Endothelial cell of hepatic sinusoid (primary cell): Measurements from ENCODE around the gene HYAL3.
"Not testable (repeated sequence)": the region's sequence is repeated elsewhere in the genome, so short reads cannot be mapped to it uniquely, and the experiment has no call there.

Experiments
- in situ Hi-C: cut with HindIII; loops from 2 replicates; pipeline ENCODE4 v1.10.0; 2017; ENCODE audit warnings: low sequenced_read_pairs

The HYAL3 gene

GRCh38 chr3:50292159-50293078 lies 6.8 kb downstream of the HYAL3 start, which contains the start of gene IFRD2:
Gene IFRD2, minus strand, starts transcription at chr3:50292429. Its CDS starts 155 bp downstream, at chr3:50292274.
- in situ Hi-C loops: no loop called here

- in situ Hi-C loops: no loop called here
These were observed 9.0 kb downstream of the HYAL3 start for GRCh38 chr3:50290161-50290641.

DNA sequence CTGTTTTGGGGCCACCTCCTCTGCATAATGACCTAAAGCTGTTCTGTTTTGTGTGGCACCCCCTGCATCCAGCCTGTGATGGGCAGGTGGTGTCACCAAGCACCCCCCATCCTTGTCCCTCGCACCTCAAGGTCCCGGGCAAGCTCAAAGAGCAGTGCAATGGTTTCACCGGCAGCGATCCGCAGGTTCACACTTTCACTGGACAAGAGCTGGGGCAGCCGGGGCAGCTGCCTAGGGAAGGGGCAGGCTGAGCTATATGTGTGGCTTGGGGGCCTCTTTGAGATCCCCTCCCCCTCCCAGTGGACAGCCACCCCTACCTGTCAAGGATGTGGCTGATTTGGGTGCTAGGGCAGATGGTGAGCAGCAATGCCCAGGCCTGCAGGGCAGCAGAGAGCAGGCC lies 10.1 kb downstream of the HYAL3 start:
- in situ Hi-C loops: no loop called here

- in situ Hi-C loops: no loop called here
These were observed 10.7 kb downstream of the HYAL3 start for GRCh38 chr3:50288387-50289007.

GRCh38 chr3:50287262-50287661 lies 11.9 kb downstream of the HYAL3 start:
- in situ Hi-C loops: no loop called here

DNA sequence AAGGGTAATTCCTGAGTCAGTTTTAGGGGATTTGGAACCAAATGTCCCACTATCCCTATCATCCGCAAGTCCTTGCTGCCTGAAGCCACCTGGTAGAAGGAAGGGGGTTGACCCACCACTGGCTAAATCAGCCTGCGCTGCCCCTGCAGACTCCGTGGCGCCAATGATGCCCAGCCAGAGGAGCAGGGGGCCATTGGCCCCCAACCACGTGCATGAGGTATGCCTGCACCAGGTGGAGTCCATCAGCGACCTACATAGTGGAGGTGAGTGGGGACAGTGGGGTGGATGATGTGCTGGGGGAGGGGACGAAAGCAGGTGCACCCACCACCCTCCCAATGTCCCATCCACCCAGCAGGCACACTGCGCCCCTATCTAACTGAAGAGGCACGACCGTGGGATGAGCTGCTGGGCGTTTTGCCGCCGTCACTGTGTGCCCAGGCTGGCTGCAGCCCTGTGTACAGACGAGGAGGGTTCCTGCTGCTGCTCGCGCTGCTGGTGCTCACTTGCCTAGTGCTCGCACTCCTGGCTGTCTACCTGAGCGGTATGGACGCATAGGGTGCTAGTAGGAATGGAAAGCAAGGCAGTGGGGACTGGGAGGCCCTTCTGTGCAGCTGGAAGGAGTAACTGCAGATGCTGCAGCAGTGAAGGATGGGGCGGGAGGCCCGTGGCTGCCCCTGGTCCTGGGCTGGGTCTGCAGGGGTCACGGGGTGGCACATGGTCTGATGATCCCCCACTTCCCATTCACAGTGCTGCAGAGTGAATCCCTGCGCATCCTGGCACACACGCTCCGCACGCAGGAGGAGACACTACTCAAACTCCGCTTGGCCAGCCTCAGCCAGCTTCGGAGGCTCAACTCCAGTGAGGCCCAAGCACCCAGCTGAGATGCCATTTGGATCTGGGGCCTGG lies 12.6 kb downstream of the HYAL3 start:
- in situ Hi-C loops: no loop called here

DNA sequence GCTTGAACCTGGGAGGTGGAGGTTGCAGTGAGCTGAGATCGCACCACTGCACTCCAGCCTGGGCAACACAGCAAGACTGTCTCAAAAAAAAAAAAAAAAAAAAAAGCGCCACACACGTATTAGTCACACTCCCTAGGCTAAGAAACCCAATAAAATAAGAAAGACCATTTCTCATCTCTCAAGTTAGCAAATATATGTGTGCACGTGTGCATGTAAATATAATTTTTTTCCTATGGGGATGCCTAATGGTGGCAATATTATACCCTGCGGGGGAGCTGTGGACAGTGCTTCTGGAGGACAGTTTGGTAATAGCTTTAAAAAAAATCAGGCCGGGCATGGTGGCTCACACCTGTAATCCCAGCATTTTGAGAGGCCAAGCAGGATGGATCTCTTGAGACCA lies 15.1 kb downstream of the HYAL3 start:
- in situ Hi-C loops: not testable (repeated sequence)

DNA sequence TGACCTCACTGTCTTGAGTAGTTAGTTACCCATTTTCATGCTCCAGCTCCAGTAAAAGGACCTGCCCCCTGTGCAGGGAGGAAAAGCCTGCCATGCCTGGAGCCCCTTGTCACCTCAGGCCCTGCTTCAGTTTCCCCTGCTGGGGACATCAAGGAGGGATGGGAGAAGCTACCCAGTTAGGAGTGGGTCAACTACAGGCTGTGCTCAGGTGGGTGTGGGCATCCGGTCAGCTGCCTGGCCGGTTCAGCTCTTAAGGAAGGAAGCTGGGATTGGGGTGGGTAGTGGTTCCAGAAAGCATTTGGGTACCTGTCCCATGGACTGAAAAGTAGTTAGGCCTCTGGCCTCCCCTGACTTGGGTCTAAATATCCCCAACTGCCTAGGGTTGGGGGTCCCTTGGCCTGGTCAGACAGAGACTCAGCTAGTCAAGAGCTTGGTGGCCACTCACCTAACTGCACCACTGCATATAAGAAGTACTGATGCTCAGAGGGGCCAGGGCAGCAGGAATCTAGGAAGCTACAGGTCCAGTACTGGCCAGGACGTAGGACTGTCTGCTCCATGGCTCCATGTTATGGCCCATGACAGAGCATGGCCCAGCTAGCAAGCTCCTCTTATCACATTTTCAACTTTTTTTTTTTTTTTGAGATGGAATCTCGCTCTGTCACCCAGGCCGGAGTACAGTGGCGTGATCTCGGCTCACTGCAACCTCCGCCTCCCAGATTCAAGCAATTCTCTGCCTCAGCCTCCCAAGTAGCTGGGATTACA lies 19.8 kb downstream of the HYAL3 start:
- in situ Hi-C loops: loop anchor here (5.0 kb wide), 2 partner anchors 48 to 97 kb away; partner anchors contain the start of gene TUSC2

DNA sequence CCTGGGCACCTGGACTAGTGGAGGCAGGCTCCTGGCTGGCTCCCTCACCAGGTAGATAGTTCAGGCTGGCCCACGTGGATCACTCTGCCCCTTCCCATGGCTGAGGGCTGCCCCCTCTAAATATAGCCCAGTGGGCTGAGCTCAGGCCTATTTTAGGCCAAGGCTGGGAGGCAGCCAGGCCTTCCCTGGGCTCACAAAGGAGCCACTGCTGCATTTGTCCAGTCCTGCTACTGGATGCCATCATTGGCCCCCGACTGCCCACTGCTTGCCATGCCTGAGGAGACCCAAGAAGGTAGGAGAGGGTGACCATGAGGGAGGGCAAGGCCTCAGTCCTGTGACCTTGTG lies 20.4 kb downstream of the HYAL3 start, which contains the start of gene LSMEM2:
TSS of gene LSMEM2 (plus strand) at position 208 of the 345 bp plus-strand sequence. CDS start at position 235, 27 bp downstream.
- in situ Hi-C loops: loop anchor here (5.0 kb wide), 2 partner anchors 48 to 97 kb away; partner anchors contain the start of gene TUSC2

DNA sequence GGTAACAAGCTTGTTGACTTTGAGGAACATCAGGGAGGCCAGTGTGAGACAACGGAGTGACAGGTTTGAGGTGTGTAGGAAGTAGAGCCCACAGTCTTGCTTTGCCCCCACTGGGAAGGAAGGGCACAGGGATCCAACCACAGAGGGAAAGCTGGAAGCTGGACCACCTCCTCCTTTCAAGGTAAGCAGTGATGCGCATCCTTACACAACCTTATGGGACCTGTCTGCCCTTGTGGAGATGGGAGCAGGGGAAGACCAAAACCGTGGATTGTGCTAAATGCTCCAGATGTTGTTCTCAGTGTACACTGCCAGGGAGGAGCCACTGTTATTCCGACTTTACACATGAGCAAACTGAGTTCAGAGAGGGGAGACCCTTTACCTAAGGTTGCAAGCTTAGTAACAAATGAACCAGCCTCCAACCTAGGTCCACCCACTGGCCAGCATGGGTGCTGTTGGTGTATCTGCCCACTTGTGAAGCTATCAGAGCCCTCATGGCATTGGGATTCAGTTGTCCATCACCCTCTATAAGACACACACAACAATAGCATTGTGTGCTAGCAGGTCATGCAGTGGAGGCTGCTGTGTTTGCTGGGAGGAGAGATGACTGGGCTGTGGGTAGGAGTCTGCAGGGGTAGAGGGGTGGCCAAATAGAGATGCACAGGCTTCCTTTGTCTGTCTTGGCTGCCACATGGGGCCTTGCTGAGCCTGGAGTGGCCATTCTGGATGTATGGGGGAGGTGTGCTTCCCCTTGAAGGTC lies 20.9 kb downstream of the HYAL3 start:
- in situ Hi-C loops: loop anchor here (5.0 kb wide), 2 partner anchors 49 to 96 kb away; partner anchors contain the start of gene TUSC2

GRCh38 chr3:50276762-50277101 lies 22.5 kb downstream of the HYAL3 start:
- in situ Hi-C loops: loop anchor here (5.0 kb wide), 2 partner anchors 51 to 94 kb away; partner anchors contain the start of gene TUSC2

- in situ Hi-C loops: loop anchor here (5.0 kb wide), 2 partner anchors 51 to 94 kb away; partner anchors contain the start of gene TUSC2
These were observed 23.0 kb downstream of the HYAL3 start for GRCh38 chr3:50275996-50276761.

GRCh38 chr3:50275141-50275995 lies 23.8 kb downstream of the HYAL3 start:
- in situ Hi-C loops: loop anchor here (5.0 kb wide), 2 partner anchors 52 to 93 kb away; partner anchors contain the start of gene TUSC2

GRCh38 chr3:50274371-50275104 lies 24.7 kb downstream of the HYAL3 start:
- in situ Hi-C loops: loop anchor here (5.0 kb wide), 2 partner anchors 53 to 92 kb away; partner anchors contain the start of gene TUSC2

- in situ Hi-C loops: no loop called here
These were observed 25.5 kb downstream of the HYAL3 start for GRCh38 chr3:50273689-50274065.

DNA sequence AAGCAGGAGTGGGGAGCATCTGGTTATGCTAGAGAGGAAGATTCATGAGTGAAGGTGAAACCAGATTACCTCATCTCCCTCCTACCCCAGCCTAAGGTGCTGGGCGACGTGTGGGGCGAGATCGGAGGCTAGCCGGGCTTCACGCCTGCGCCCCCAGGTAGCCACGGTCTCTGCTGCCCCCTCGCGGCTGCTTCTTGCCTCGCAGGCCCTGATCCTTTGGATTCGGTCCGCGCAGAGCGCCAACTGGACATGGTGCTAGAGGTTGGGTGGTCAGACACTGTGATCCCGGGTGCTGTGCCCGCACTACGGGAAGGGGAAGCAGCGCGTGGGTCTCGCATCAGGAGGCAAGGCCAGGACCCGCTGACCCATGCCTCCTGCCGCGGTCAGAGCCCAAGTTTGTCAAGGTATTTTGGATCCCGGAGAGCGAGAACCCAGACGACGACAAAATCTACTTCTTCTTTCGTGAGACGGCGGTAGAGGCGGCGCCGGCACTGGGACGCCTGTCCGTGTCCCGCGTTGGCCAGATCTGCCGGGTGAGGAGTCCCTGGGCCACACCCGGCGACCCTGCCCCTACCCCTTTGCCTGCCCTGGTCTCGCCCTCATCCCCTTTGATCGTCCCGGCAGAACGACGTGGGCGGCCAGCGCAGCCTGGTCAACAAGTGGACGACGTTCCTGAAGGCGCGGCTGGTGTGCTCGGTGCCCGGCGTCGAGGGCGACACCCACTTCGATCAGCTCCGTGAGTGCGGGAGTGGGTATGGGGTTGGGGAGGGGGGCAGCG lies 26.1 kb downstream of the HYAL3 start:
- in situ Hi-C loops: no loop called here
